ENCODE measurements around the gene BNIP1.

- TF ChIP-seq CTCF (conservative IDR thresholded peaks at IDR 0.05; ENCODE audit: low read depth, low read length) (no peak), CHD1 (IDR thresholded peaks at IDR 0.05; ENCODE audit: low read depth, low read length) (no peak), MAZ (IDR thresholded peaks at IDR 0.05; ENCODE audit: borderline replicate concordance, low read depth, low read length) (no peak), POLR2A (IDR thresholded peaks at IDR 0.05; ENCODE audit: low read depth, low read length) (no peak), USF2 (IDR thresholded peaks at IDR 0.05; ENCODE audit: low read depth, low read length) (no peak), RAD21 (IDR thresholded peaks at IDR 0.05; ENCODE audit: low read length) (no peak)
These were observed 52.0 kb downstream of the BNIP1 start for GRCh38 chr5:173196133-173196952.
